Ovary (tissue), 3 donors: Measurements from ENCODE around the gene GYG2.

Source experiments
- CTCF ChIP-seq, 3 donors: fragments of 450-650 bp in 2 of 3; fragments of 200-600 bp in 1 of 3; IDR thresholded peaks; one replicate each; pipeline versions ENCODE4 v1.5.1 to v1.8.0; 2016 to 2022; ENCODE audit warnings: antibody characterized with exemption in 3 of 3, mild to moderate bottlenecking in 1 of 3
- EP300 ChIP-seq: sonication (generic); formaldehyde crosslinking; IDR thresholded peaks from one replicate; pipeline ENCODE4 v1.6.1; 2017; ENCODE audit warnings: antibody characterized with exemption
- POLR2A ChIP-seq: fragments of 450-650 bp; IDR thresholded peaks from one replicate; pipeline ENCODE4 v1.6.1; 2017; ENCODE audit warnings: antibody characterized with exemption, mild to moderate bottlenecking, moderate library complexity
- donor health status: DM: no; HTN: no; CAD: no.

GRCh38 chrX:2910109-2910508 lies 81.4 kb downstream of the GYG2 start:
- TF ChIP-seq CTCF (IDR thresholded peaks at IDR 0.05) (no peak), EP300 (no peak), POLR2A (no peak)
